ENCODE data around the gene YPEL2. TPM values are rescaled to one million over a fixed set of nuclear protein-coding genes. Genes with fewer than 3 reads are reported as not detected.

The YPEL2 gene
- total RNA-seq, 1 donor from 2014 or later, result 8.7 TPM

- H3K36me3 Mint-ChIP-seq, result peaks cover 2% of the 10 kb centered on the region
- H3K27ac Mint-ChIP-seq, result peak overlapping the region; percentile 75
- TF ChIP-seq, protein P1, sequence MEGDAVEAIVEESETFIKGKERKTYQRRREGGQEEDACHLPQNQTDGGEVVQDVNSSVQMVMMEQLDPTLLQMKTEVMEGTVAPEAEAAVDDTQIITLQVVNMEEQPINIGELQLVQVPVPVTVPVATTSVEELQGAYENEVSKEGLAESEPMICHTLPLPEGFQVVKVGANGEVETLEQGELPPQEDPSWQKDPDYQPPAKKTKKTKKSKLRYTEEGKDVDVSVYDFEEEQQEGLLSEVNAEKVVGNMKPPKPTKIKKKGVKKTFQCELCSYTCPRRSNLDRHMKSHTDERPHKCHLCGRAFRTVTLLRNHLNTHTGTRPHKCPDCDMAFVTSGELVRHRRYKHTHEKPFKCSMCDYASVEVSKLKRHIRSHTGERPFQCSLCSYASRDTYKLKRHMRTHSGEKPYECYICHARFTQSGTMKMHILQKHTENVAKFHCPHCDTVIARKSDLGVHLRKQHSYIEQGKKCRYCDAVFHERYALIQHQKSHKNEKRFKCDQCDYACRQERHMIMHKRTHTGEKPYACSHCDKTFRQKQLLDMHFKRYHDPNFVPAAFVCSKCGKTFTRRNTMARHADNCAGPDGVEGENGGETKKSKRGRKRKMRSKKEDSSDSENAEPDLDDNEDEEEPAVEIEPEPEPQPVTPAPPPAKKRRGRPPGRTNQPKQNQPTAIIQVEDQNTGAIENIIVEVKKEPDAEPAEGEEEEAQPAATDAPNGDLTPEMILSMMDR (IDR thresholded peaks at IDR 0.05; ENCODE audit: unreplicated experiment), result no peak
- H3K4me3 Mint-ChIP-seq, result no peak overlapping the region
- no peak for DNase-seq (ENCODE audit: low spot score in 2 of 2, unreplicated experiment in 2 of 2)
- H3K9me3 Mint-ChIP-seq, result peaks cover 3% of the 10 kb centered on the region
- no peaks in the 10 kb centered on the region for H3K27me3 Mint-ChIP-seq (ENCODE audit: low read depth)
- H3K4me1 Mint-ChIP-seq, result peaks cover 15% of the 10 kb centered on the region
Measured at GRCh38 chr17:59381716-59382570, 50.5 kb downstream of the YPEL2 start.

DNA sequence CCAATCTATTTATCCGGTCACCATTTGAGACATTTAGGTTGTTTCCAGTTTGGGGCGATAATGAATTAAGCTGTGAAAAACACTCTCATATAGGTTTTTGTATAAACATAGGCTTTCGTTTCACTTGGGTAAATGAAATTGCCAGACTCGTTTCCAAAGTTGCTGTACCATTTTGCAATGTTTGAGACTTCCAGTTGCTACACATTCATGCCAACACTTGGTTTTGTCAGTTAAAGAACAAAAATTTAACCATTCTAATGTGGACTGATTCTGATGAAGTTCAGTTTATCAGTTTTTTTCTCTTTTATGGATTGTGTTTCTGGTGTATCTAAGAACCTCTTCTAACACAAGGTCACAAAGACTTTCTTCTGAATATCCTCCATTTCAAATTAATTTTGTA, 52.4 kb downstream of the YPEL2 start:
- peaks cover 3% of the 10 kb centered on the region for H3K9me3 Mint-ChIP-seq
- peaks cover 2% of the 10 kb centered on the region for H3K36me3 Mint-ChIP-seq
- TF ChIP-seq, protein P1 (IDR thresholded peaks at IDR 0.05; ENCODE audit: unreplicated experiment), result no peak
- H3K27me3 Mint-ChIP-seq (ENCODE audit: low read depth), result no peaks in the 10 kb centered on the region
- no peak for DNase-seq (ENCODE audit: low spot score in 2 of 2, unreplicated experiment in 2 of 2)
- peaks cover 19% of the 10 kb centered on the region for H3K4me1 Mint-ChIP-seq
- H3K27ac Mint-ChIP-seq, result no peak overlapping the region
- H3K4me3 Mint-ChIP-seq, result no peak overlapping the region

- H3K27me3 Mint-ChIP-seq (ENCODE audit: low read depth), result no peaks in the 10 kb centered on the region
- peaks cover 8% of the 10 kb centered on the region for H3K36me3 Mint-ChIP-seq
- H3K9me3 Mint-ChIP-seq, result peaks cover 3% of the 10 kb centered on the region
- no peak for DNase-seq (ENCODE audit: low spot score in 2 of 2, unreplicated experiment in 2 of 2)
- TF ChIP-seq, protein P1 (IDR thresholded peaks at IDR 0.05; ENCODE audit: unreplicated experiment), result no peak
- no peak overlapping the region for H3K4me3 Mint-ChIP-seq
- H3K27ac Mint-ChIP-seq, result peak overlapping the region; percentile 76
- H3K4me1 Mint-ChIP-seq, result peaks cover 17% of the 10 kb centered on the region
Measured at GRCh38 chr17:59387351-59388068, 56.1 kb downstream of the YPEL2 start.

DNA sequence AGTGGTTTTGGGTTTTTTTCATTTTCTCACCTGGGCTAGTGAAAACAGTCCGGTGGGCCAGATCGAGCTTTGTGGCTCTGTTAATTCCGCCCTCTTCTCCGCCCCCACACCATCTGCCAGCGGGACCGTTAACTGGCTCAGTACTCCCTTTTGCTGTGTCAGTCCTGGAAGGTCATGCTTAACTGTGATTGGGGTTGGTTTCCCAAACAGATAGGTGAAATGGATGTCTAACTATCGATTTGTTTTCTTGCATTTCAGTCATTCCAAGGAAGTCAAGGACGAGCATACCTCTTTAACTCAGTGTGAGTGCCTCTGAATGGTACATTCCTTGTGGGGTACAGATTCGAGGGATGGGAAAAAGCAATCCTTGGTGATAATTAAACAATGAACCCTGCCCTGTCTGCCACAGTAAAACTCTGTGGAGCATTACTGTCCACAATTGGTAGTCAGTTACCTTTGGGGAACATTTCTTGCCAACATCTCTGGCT, 56.7 kb downstream of the YPEL2 start:
- Mint-ChIP-seq H3K4me1 (peaks cover 17% of the 10 kb centered on the region), H3K36me3 (peaks cover 11% of the 10 kb centered on the region), H3K27ac (no peak overlapping the region), H3K27me3 (ENCODE audit: low read depth) (no peaks in the 10 kb centered on the region), H3K4me3 (no peak overlapping the region), H3K9me3 (peaks cover 3% of the 10 kb centered on the region)
- no peak for DNase-seq (ENCODE audit: low spot score in 2 of 2, unreplicated experiment in 2 of 2)
- TF ChIP-seq, protein P1 (IDR thresholded peaks at IDR 0.05; ENCODE audit: unreplicated experiment), result no peak

- Mint-ChIP-seq H3K4me1 (peaks cover 17% of the 10 kb centered on the region), H3K27ac (no peak overlapping the region), H3K36me3 (peaks cover 9% of the 10 kb centered on the region), H3K27me3 (ENCODE audit: low read depth) (no peaks in the 10 kb centered on the region), H3K4me3 (no peak overlapping the region), H3K9me3 (no peaks in the 10 kb centered on the region)
- TF ChIP-seq, protein P1 (IDR thresholded peaks at IDR 0.05; ENCODE audit: unreplicated experiment), result no peak
- no peak for DNase-seq (ENCODE audit: low spot score in 2 of 2, unreplicated experiment in 2 of 2)
Measured at GRCh38 chr17:59389066-59389465, 57.6 kb downstream of the YPEL2 start.

All from mesothelial cell of epicardium (in vitro differentiated cells).